Left lung (tissue), 10 donors: ENCODE data around the gene KLHDC3. TPM values are rescaled to one million over a fixed set of nuclear protein-coding genes. Genes with fewer than 3 reads are reported as not detected.

Experiments
- ATAC-seq: fragments of 200-7000 bp; cut with Tn5 transposase; one replicate; pipeline ENCODE4 v1.9.1; 2020; ENCODE audit warnings: moderate library complexity
- DNase-seq, 4 donors: peaks; one replicate each; pipeline ENCODE4 v3.0.0-alpha.2; 2013 to 2020
- H3K27ac ChIP-seq, 2 donors: fragments of 200-600 bp; sonication (generic) in 1 of 2; one replicate each; pipeline versions ENCODE4 v1.5.0 to v1.8.0; 2020 to 2021
- H3K27me3 ChIP-seq, 2 donors: fragments of 200-600 bp; sonication (generic) in 1 of 2; one replicate each; pipeline versions ENCODE4 v1.5.0 to v1.8.0; 2020 to 2021
- H3K36me3 ChIP-seq, 2 donors: fragments of 200-600 bp; sonication (generic) in 1 of 2; one replicate each; pipeline versions ENCODE4 v1.5.0 to v1.8.0; 2020 to 2021
- H3K4me1 ChIP-seq, 2 donors: fragments of 200-600 bp; one replicate each; pipeline ENCODE4 v1.8.0; 2021
- H3K4me3 ChIP-seq, 2 donors: fragments of 200-600 bp; sonication (generic) in 1 of 2; one replicate each; pipeline versions ENCODE4 v1.5.0 to v1.8.0; 2020 to 2021; ENCODE audit warnings: mild to moderate bottlenecking in 1 of 2
- H3K9me3 ChIP-seq, 2 donors: fragments of 200-600 bp; sonication (generic) in 1 of 2; one replicate each; pipeline versions ENCODE4 v1.5.0 to v1.8.0; 2020 to 2021
- CTCF ChIP-seq, 2 donors: fragments of 200-600 bp; sonication (generic) in 1 of 2; IDR thresholded peaks; one replicate each; pipeline versions ENCODE4 v1.5.0 to v1.8.0; 2021; ENCODE audit warnings: antibody characterized with exemption in 2 of 2
- intact Hi-C, 2 donors: fragments of 100-400 bp; cut with DNase I; formaldehyde crosslinking; loops; one replicate each; pipeline versions ENCODE4 v1.11.2 to v1.14.2; 2022
- polyA plus RNA-seq, 6 donors: library from polyadenylated mRNA; unstranded; fragments of 120-200 nt; gene quantifications; one replicate each; pipeline ENCODE4 v1.2.1, GENCODE V29; 2013; ENCODE audit not compliant: insufficient read length in 6 of 6
- total RNA-seq, 2 donors: library from RNA; stranded (reverse); fragmentation: NEBNext Ultra II Directional; extraction: Animal tissue kit (Norgen Biotek cat#: 25700); gene quantifications; one replicate each; pipeline ENCODE4 v1.2.1, GENCODE V29; 2021
- donor health status: DM: no; HTN: yes; CAD: no.
- donor health status: DM: no; HTN: no; CAD: no.

KLHDC3 gene
- total and polyA plus RNA-seq, 8 donors = 50.5 to 110 (median 97.1) TPM

- Histone ChIP-seq H3K36me3 (peaks cover 0 to 63% of the 10 kb centered on the region in 2 donors), H3K4me3 (no peak overlapping the region), H3K27ac (no peak overlapping the region), H3K27me3 (no peaks in the 10 kb centered on the region), H3K4me1 (peaks cover 0 to 8% of the 10 kb centered on the region in 2 donors), H3K9me3 (no peaks in the 10 kb centered on the region)
- DNase-seq = peak in 1 of 4 donors; percentile 57
- ATAC-seq = no peak
- no peak for TF ChIP-seq CTCF (IDR thresholded peaks at IDR 0.05)
- intact Hi-C loops = no loop called here
Measured at GRCh38 chr6:42968126-42968701, 45.8 kb upstream of the KLHDC3 start.

- intact Hi-C loops = no loop called here
- DNase-seq = peak in 1 of 4 donors; percentile 14
- Histone ChIP-seq H3K4me3 (no peak overlapping the region), H3K4me1 (peaks cover 0 to 8% of the 10 kb centered on the region in 2 donors), H3K27me3 (no peaks in the 10 kb centered on the region), H3K36me3 (peaks cover 0 to 64% of the 10 kb centered on the region in 2 donors), H3K27ac (no peak overlapping the region), H3K9me3 (no peaks in the 10 kb centered on the region)
- TF ChIP-seq CTCF (IDR thresholded peaks at IDR 0.05) = no peak
- ATAC-seq = no peak
Measured at GRCh38 chr6:42968783-42969182, 45.3 kb upstream of the KLHDC3 start.

- Histone ChIP-seq H3K27me3 (no peaks in the 10 kb centered on the region), H3K4me3 (no peak overlapping the region), H3K4me1 (peaks cover 0 to 8% of the 10 kb centered on the region in 2 donors), H3K9me3 (no peaks in the 10 kb centered on the region), H3K27ac (no peak overlapping the region), H3K36me3 (peaks cover 0 to 63% of the 10 kb centered on the region in 2 donors)
- intact Hi-C loops = no loop called here
- TF ChIP-seq CTCF (IDR thresholded peaks at IDR 0.05) = no peak
- DNase-seq = peak in 1 of 4 donors; percentile 8
- ATAC-seq = no peak
Measured at GRCh38 chr6:42969431-42969830, 44.6 kb upstream of the KLHDC3 start.

DNA sequence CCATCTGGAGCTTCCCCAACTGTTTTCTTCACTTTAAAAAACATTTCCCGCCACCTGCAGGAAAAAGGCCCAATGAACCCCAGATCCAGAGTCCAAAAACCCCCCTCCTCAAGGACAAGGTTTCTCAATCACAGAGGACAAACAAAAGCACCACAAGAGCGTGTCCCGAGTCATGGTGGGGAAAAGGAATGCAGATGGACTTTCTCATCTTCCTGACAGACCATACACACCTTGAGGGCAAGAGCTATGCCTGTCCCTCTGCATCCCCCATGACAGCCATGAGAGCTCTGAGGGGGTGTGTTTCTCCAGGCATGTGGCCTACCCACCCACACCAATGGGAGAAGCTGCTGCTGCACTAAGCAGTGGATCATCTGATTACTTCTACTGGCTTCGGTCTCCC lies 44.1 kb upstream of the KLHDC3 start:
- H3K36me3 ChIP-seq = peaks cover 0 to 58% of the 10 kb centered on the region in 2 donors
- intact Hi-C loops = no loop called here
- H3K4me3 ChIP-seq = no peak overlapping the region

More for the DNA sequence above, 44.1 kb upstream of the KLHDC3 start:
- H3K27me3 ChIP-seq = no peaks in the 10 kb centered on the region
- DNase-seq (no peak), ATAC-seq (no peak)
- H3K27ac ChIP-seq = no peak overlapping the region
- H3K4me1 ChIP-seq = peaks cover 0 to 8% of the 10 kb centered on the region in 2 donors
- no peaks in the 10 kb centered on the region for H3K9me3 ChIP-seq
- no peak for TF ChIP-seq CTCF (IDR thresholded peaks at IDR 0.05)
